Prostate gland (tissue), 2 donors: ENCODE results near the gene UPF3B.

Experiments
- POLR2A ChIP-seq: fragments of 450-650 bp; IDR thresholded peaks from one replicate; pipeline ENCODE4 v1.6.1; 2016; ENCODE audit warnings: antibody characterized with exemption, mild to moderate bottlenecking
- POLR2AphosphoS5 ChIP-seq: sonication (generic); formaldehyde crosslinking; IDR thresholded peaks from one replicate; pipeline ENCODE4 v1.6.1; 2017; ENCODE audit warnings: antibody characterized with exemption
- TF ChIP-seq, protein P1 (sequence below), 4 experiments: fragments of 200-600 bp in 2 of 4; fragments of 450-650 bp in 2 of 4; sonication (generic) in 2 of 4; IDR thresholded peaks; 1 replicate in 3 of 4; 2 replicates in 1 of 4; pipeline ENCODE4 v1.5.1; 2016 to 2019; ENCODE audit warnings: antibody characterized with exemption in 4 of 4, mild to moderate bottlenecking in 2 of 4, moderate library complexity in 2 of 4

DNA sequence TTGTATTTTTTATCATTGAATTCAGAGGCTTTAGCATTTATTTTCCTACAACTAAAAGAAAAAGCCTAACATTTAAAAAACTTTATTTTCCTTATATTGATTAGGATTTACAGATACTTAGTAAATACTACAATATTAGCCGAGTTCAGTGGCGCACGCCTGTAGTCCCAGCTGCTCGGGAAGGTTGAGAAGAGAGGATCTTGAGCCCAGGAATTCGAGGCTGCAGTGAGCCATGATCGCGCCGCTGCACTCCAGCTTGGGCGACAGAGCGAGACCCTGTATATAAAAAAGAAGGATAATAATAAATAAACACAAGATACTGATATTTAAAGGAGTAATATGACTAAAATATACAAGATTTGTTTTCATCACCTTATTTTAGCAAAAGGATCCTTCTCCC, 681 bp upstream of the UPF3B start:
- TF ChIP-seq POLR2A (no peak), POLR2AphosphoS5 (no peak)
- TF ChIP-seq, protein P1, sequence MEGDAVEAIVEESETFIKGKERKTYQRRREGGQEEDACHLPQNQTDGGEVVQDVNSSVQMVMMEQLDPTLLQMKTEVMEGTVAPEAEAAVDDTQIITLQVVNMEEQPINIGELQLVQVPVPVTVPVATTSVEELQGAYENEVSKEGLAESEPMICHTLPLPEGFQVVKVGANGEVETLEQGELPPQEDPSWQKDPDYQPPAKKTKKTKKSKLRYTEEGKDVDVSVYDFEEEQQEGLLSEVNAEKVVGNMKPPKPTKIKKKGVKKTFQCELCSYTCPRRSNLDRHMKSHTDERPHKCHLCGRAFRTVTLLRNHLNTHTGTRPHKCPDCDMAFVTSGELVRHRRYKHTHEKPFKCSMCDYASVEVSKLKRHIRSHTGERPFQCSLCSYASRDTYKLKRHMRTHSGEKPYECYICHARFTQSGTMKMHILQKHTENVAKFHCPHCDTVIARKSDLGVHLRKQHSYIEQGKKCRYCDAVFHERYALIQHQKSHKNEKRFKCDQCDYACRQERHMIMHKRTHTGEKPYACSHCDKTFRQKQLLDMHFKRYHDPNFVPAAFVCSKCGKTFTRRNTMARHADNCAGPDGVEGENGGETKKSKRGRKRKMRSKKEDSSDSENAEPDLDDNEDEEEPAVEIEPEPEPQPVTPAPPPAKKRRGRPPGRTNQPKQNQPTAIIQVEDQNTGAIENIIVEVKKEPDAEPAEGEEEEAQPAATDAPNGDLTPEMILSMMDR (IDR thresholded peaks at IDR 0.05), result no peak
